ENCODE results near the gene MYO1A. TPM values are rescaled to one million over a fixed set of nuclear protein-coding genes. Genes with fewer than 3 reads are reported as not detected.

The MYO1A gene
- 0.18 TPM for total RNA-seq
- polyA plus RNA-seq (ENCODE audit: insufficient read depth in 1 of 8, insufficient read length in 8 of 8, low replicate concordance in 1 of 8) = 10 to 100 TPM in 1 of 8 donors, 1 to 10 TPM in 1, under 1 TPM in 6; 0.05 to 11.0 (median 0.21) TPM
- long read RNA-seq, donor 1 = 0 reads
- long read RNA-seq, donor 2 = 0 reads
- long read RNA-seq, donor 3 = 0 reads
- long read RNA-seq, donor 4 = 0 reads
- long read RNA-seq, donor 5 = 0 reads
- long read RNA-seq, donor 6 = 0 reads
- long read RNA-seq, donor 7 = 0 reads
- long read RNA-seq, donor 8 = 0 reads
- long read RNA-seq, donor 9 = 0 reads
- long read RNA-seq, donor 10 = 0 reads
- long read RNA-seq, donor 11 = 0 reads

- no peak for DNase-seq
- Histone ChIP-seq H3K36me3 (ENCODE audit: control insufficient read depth, insufficient read depth, low read length) (no peaks in the 10 kb centered on the region), H3K4me1 (ENCODE audit: control insufficient read depth, insufficient read depth, low read length) (peaks cover 16% of the 10 kb centered on the region), H3K27ac (ENCODE audit: low read length) (no peak within 1 kb of the TSS), H3K9me3 (replicated peaks; ENCODE audit: control insufficient read depth, low read depth, low read length) (no peaks in the 10 kb centered on the region), H3K4me3 (ENCODE audit: low read length) (no peak within 1 kb of the TSS), H3K27me3 (ENCODE audit: control insufficient read depth, insufficient read depth, low read length) (peaks cover 2% of the 10 kb centered on the region)
- WGBS (ENCODE audit: insufficient coverage) = 56% methylated on average over 2 of the region's 2 CpGs
These were observed at the start of gene MYO1A for GRCh38 chr12:57049890-57050289. MYO1A (minus strand) TSS chr12:57050129; CDS start chr12:57048323, 1,806 bp downstream.

GRCh38 chr12:57099047-57099714, 49.3 kb upstream of the MYO1A start:
- no peak overlapping the region for H3K4me3 ChIP-seq (ENCODE audit: low read length)
- no peak for DNase-seq
- H3K9me3 ChIP-seq (replicated peaks; ENCODE audit: control insufficient read depth, low read depth, low read length) = no peaks in the 10 kb centered on the region
- WGBS (ENCODE audit: insufficient coverage) = 54% methylated on average over 4 of the region's 11 CpGs
- peak overlapping the region; percentile 83 for H3K27ac ChIP-seq (ENCODE audit: low read length)
- peaks cover 31% of the 10 kb centered on the region for H3K4me1 ChIP-seq (ENCODE audit: control insufficient read depth, insufficient read depth, low read length)
- no peaks in the 10 kb centered on the region for H3K27me3 ChIP-seq (ENCODE audit: control insufficient read depth, insufficient read depth, low read length)
- H3K36me3 ChIP-seq (ENCODE audit: control insufficient read depth, insufficient read depth, low read length) = peaks cover 45% of the 10 kb centered on the region

- Histone ChIP-seq H3K27ac (ENCODE audit: low read length) (peak overlapping the region; percentile 83), H3K36me3 (ENCODE audit: control insufficient read depth, insufficient read depth, low read length) (peaks cover 45% of the 10 kb centered on the region), H3K9me3 (replicated peaks; ENCODE audit: control insufficient read depth, low read depth, low read length) (no peaks in the 10 kb centered on the region), H3K27me3 (ENCODE audit: control insufficient read depth, insufficient read depth, low read length) (no peaks in the 10 kb centered on the region), H3K4me1 (ENCODE audit: control insufficient read depth, insufficient read depth, low read length) (peaks cover 37% of the 10 kb centered on the region), H3K4me3 (ENCODE audit: low read length) (no peak overlapping the region)
- WGBS (ENCODE audit: insufficient coverage) = no CpG with 5 or more reads among the region's 1 CpG
- DNase-seq = no peak
These were observed 48.6 kb upstream of the MYO1A start for GRCh38 chr12:57098546-57098945.

- 86% methylated on average over 6 of the region's 8 CpGs for WGBS (ENCODE audit: insufficient coverage)
- DNase-seq = no peak
These were observed 47.6 kb upstream of the MYO1A start for GRCh38 chr12:57097554-57097835.

GRCh38 chr12:57096748-57097553, 47.0 kb upstream of the MYO1A start:
- peaks cover 61% of the 10 kb centered on the region for H3K36me3 ChIP-seq (ENCODE audit: control insufficient read depth, insufficient read depth, low read length)
- no peak overlapping the region for H3K4me3 ChIP-seq (ENCODE audit: low read length)
- peaks cover 53% of the 10 kb centered on the region for H3K4me1 ChIP-seq (ENCODE audit: control insufficient read depth, insufficient read depth, low read length)
- H3K9me3 ChIP-seq (replicated peaks; ENCODE audit: control insufficient read depth, low read depth, low read length) = no peaks in the 10 kb centered on the region
- H3K27ac ChIP-seq (ENCODE audit: low read length) = peak overlapping the region; percentile 11
- no peaks in the 10 kb centered on the region for H3K27me3 ChIP-seq (ENCODE audit: control insufficient read depth, insufficient read depth, low read length)
- no peak for DNase-seq
- 71% methylated on average over 4 of the region's 8 CpGs for WGBS (ENCODE audit: insufficient coverage)

More at GRCh38 chr12:57097554-57097835, 47.6 kb upstream of the MYO1A start:
- Histone ChIP-seq H3K36me3 (ENCODE audit: control insufficient read depth, insufficient read depth, low read length) (peaks cover 56% of the 10 kb centered on the region), H3K9me3 (replicated peaks; ENCODE audit: control insufficient read depth, low read depth, low read length) (no peaks in the 10 kb centered on the region), H3K27ac (ENCODE audit: low read length) (no peak overlapping the region), H3K27me3 (ENCODE audit: control insufficient read depth, insufficient read depth, low read length) (no peaks in the 10 kb centered on the region), H3K4me1 (ENCODE audit: control insufficient read depth, insufficient read depth, low read length) (peaks cover 47% of the 10 kb centered on the region), H3K4me3 (ENCODE audit: low read length) (no peak overlapping the region)

- Histone ChIP-seq H3K4me3 (ENCODE audit: low read length) (no peak overlapping the region), H3K36me3 (ENCODE audit: control insufficient read depth, insufficient read depth, low read length) (peaks cover 69% of the 10 kb centered on the region), H3K27ac (ENCODE audit: low read length) (no peak overlapping the region), H3K27me3 (ENCODE audit: control insufficient read depth, insufficient read depth, low read length) (no peaks in the 10 kb centered on the region), H3K9me3 (replicated peaks; ENCODE audit: control insufficient read depth, low read depth, low read length) (no peaks in the 10 kb centered on the region), H3K4me1 (ENCODE audit: control insufficient read depth, insufficient read depth, low read length) (peaks cover 60% of the 10 kb centered on the region)
- no peak for DNase-seq
- WGBS (ENCODE audit: insufficient coverage) = 65% methylated on average over 4 of the region's 6 CpGs
These were observed 46.2 kb upstream of the MYO1A start for GRCh38 chr12:57096099-57096572.

GRCh38 chr12:57095440-57095839, 45.5 kb upstream of the MYO1A start:
- peaks cover 76% of the 10 kb centered on the region for H3K36me3 ChIP-seq (ENCODE audit: control insufficient read depth, insufficient read depth, low read length)
- no peaks in the 10 kb centered on the region for H3K27me3 ChIP-seq (ENCODE audit: control insufficient read depth, insufficient read depth, low read length)
- H3K9me3 ChIP-seq (replicated peaks; ENCODE audit: control insufficient read depth, low read depth, low read length) = no peaks in the 10 kb centered on the region
- H3K27ac ChIP-seq (ENCODE audit: low read length) = no peak overlapping the region
- no peak for DNase-seq
- no peak overlapping the region for H3K4me3 ChIP-seq (ENCODE audit: low read length)
- WGBS (ENCODE audit: insufficient coverage) = 75% methylated on average over 1 of the region's 3 CpGs
- H3K4me1 ChIP-seq (ENCODE audit: control insufficient read depth, insufficient read depth, low read length) = peaks cover 67% of the 10 kb centered on the region

GRCh38 chr12:57094208-57095160, 44.6 kb upstream of the MYO1A start:
- no peak for DNase-seq
- Histone ChIP-seq H3K27ac (ENCODE audit: low read length) (peak overlapping the region; percentile 45), H3K27me3 (ENCODE audit: control insufficient read depth, insufficient read depth, low read length) (no peaks in the 10 kb centered on the region), H3K9me3 (replicated peaks; ENCODE audit: control insufficient read depth, low read depth, low read length) (no peaks in the 10 kb centered on the region), H3K4me1 (ENCODE audit: control insufficient read depth, insufficient read depth, low read length) (peaks cover 72% of the 10 kb centered on the region), H3K36me3 (ENCODE audit: control insufficient read depth, insufficient read depth, low read length) (peaks cover 74% of the 10 kb centered on the region), H3K4me3 (ENCODE audit: low read length) (no peak overlapping the region)
- 20% methylated on average over 1 of the region's 15 CpGs for WGBS (ENCODE audit: insufficient coverage)

- Histone ChIP-seq H3K36me3 (ENCODE audit: control insufficient read depth, insufficient read depth, low read length) (peaks cover 67% of the 10 kb centered on the region), H3K4me3 (ENCODE audit: low read length) (no peak overlapping the region), H3K27me3 (ENCODE audit: control insufficient read depth, insufficient read depth, low read length) (no peaks in the 10 kb centered on the region), H3K9me3 (replicated peaks; ENCODE audit: control insufficient read depth, low read depth, low read length) (no peaks in the 10 kb centered on the region), H3K4me1 (ENCODE audit: control insufficient read depth, insufficient read depth, low read length) (peaks cover 64% of the 10 kb centered on the region), H3K27ac (ENCODE audit: low read length) (peak overlapping the region; percentile 72)
- 38% methylated on average over 22 of the region's 24 CpGs for WGBS (ENCODE audit: insufficient coverage)
- DNase-seq = peak; percentile 88
These were observed 43.7 kb upstream of the MYO1A start for GRCh38 chr12:57093415-57094207.
